H9 (cell line): ENCODE measurements around the gene SIPA1L3. TPM values are rescaled to one million over a fixed set of nuclear protein-coding genes. Genes with fewer than 3 reads are reported as not detected.

ENCODE experiments used
- DNase-seq: peaks from one replicate; pipeline ENCODE4 v3.0.0-alpha.2; 2017
- H2AFZ ChIP-seq: one replicate; pipeline ENCODE4 v1.6.1; 2013; ENCODE audit warnings: mild to moderate bottlenecking, low read length, control low read depth, moderate library complexity
- H2AK5ac ChIP-seq: 2 replicates; pipeline ENCODE4 v1.6.1; 2013; ENCODE audit warnings: low read length, control low read depth, mixed read lengths; ENCODE audit not compliant: insufficient read length
- H2BK120ac ChIP-seq: one replicate; pipeline ENCODE4 v1.6.1; 2013; ENCODE audit warnings: low read depth, mild to moderate bottlenecking, low read length, control low read depth, inconsistent platforms; ENCODE audit not compliant: poor library complexity, severe bottlenecking
- H2BK12ac ChIP-seq: 2 replicates; pipeline ENCODE4 v1.6.1; 2013; ENCODE audit warnings: low read length, control low read depth, mixed read lengths, low read depth; ENCODE audit not compliant: insufficient read length
- H2BK15ac ChIP-seq: 2 replicates; pipeline ENCODE4 v1.6.1; 2013; ENCODE audit warnings: low read depth, low read length, control low read depth
- H2BK20ac ChIP-seq: one replicate; pipeline ENCODE4 v1.6.1; 2013; ENCODE audit warnings: low read depth, mild to moderate bottlenecking, low read length, control low read depth, inconsistent platforms; ENCODE audit not compliant: poor library complexity, severe bottlenecking
- H2BK5ac ChIP-seq: 2 replicates; pipeline ENCODE4 v1.6.1; 2013; ENCODE audit warnings: low read length, control low read depth, mixed read lengths; ENCODE audit not compliant: insufficient read length
- H3K14ac ChIP-seq: 2 replicates; pipeline ENCODE4 v1.6.1; 2013; ENCODE audit warnings: low read length, control low read depth; ENCODE audit not compliant: insufficient read depth
- H3K18ac ChIP-seq: 2 replicates; pipeline ENCODE4 v1.6.1; 2013; ENCODE audit warnings: low read depth, mild to moderate bottlenecking, mixed read lengths, low read length, control low read depth; ENCODE audit not compliant: insufficient read length
- H3K23ac ChIP-seq: 2 replicates; pipeline ENCODE4 v1.6.1; 2013; ENCODE audit warnings: low read length, control low read depth, mixed read lengths, low read depth; ENCODE audit not compliant: insufficient read length
- H3K23me2 ChIP-seq: 2 replicates; pipeline ENCODE4 v1.6.1; 2013; ENCODE audit warnings: low read depth, mild to moderate bottlenecking, mixed read lengths, low read length, control low read depth; ENCODE audit not compliant: insufficient read length, poor library complexity, severe bottlenecking
- H3K27ac ChIP-seq: 2 replicates; pipeline ENCODE4 v1.5.1; 2013; ENCODE audit warnings: low read length, control low read depth, mixed read lengths, low read depth; ENCODE audit not compliant: insufficient read length
- H3K27me3 ChIP-seq: 2 replicates; pipeline ENCODE4 v1.6.1; 2013; ENCODE audit warnings: low read length, control low read depth, inconsistent platforms; ENCODE audit not compliant: insufficient read depth
- H3K4ac ChIP-seq: 2 replicates; pipeline ENCODE4 v1.6.1; 2013; ENCODE audit warnings: low read depth, mild to moderate bottlenecking, control low read depth, inconsistent platforms, low read length, moderate library complexity
- H3K4me1 ChIP-seq: 2 replicates; pipeline ENCODE4 v1.6.1; 2013; ENCODE audit warnings: low read length, control low read depth, inconsistent platforms; ENCODE audit not compliant: insufficient read depth
- H3K4me2 ChIP-seq: 2 replicates; pipeline ENCODE4 v1.6.1; 2013; ENCODE audit warnings: low read length, control low read depth, mixed read lengths; ENCODE audit not compliant: insufficient read length, insufficient read depth
- H3K56ac ChIP-seq: 2 replicates; pipeline ENCODE4 v1.6.1; 2013; ENCODE audit warnings: low read depth, mild to moderate bottlenecking, mixed read lengths, low read length, control low read depth; ENCODE audit not compliant: insufficient read length
- H3K79me1 ChIP-seq: 2 replicates; pipeline ENCODE4 v1.6.1; 2013; ENCODE audit warnings: low read depth, mild to moderate bottlenecking, moderate library complexity, low read length, control low read depth, inconsistent platforms; ENCODE audit not compliant: insufficient read depth, poor library complexity, severe bottlenecking
- H3K79me2 ChIP-seq: 2 replicates; pipeline ENCODE4 v1.6.1; 2013; ENCODE audit warnings: low read length, control low read depth, inconsistent platforms; ENCODE audit not compliant: insufficient read depth
- H3K9ac ChIP-seq: 2 replicates; pipeline ENCODE4 v1.6.1; 2013; ENCODE audit warnings: low read length, control low read depth, mixed read lengths; ENCODE audit not compliant: insufficient read length; ENCODE audit errors: extremely low read depth
- H3K9me3 ChIP-seq: one replicate; pipeline ENCODE4 v1.6.1; 2013; ENCODE audit warnings: low read depth, low read length, inconsistent platforms; ENCODE audit not compliant: control insufficient read depth
- H3T11ph ChIP-seq: one replicate; pipeline ENCODE4 v1.6.1; 2013; ENCODE audit warnings: mild to moderate bottlenecking, low read length, control low read depth, inconsistent platforms
- H4K20me1 ChIP-seq: one replicate; pipeline ENCODE4 v1.6.1; 2013; ENCODE audit not compliant: control insufficient read depth, insufficient read length, insufficient read depth
- H4K5ac ChIP-seq: 2 replicates; pipeline ENCODE4 v1.6.1; 2013; ENCODE audit warnings: low read depth, mild to moderate bottlenecking, mixed read lengths, low read length, control low read depth; ENCODE audit not compliant: insufficient read length
- H4K8ac ChIP-seq: replicated peaks from 2 replicates; pipeline ENCODE4 v1.6.1; 2013; ENCODE audit warnings: low read length, control low read depth, mixed read lengths, low read depth; ENCODE audit not compliant: insufficient read length
- H4K91ac ChIP-seq: 2 replicates; pipeline ENCODE4 v1.6.1; 2013; ENCODE audit warnings: low read depth, mild to moderate bottlenecking, moderate library complexity, mixed read lengths, low read length, control low read depth; ENCODE audit not compliant: insufficient read length
- H3K27ac Mint-ChIP-seq, 3 experiments: 2 replicates in 2 of 3; 3 replicates in 1 of 3; pipeline ENCODE4 v1.8.0; 2020 to 2021; ENCODE audit warnings: mixed read lengths in 3 of 3, mild to moderate bottlenecking in 1 of 3, moderate library complexity in 1 of 3
- H3K27me3 Mint-ChIP-seq: 2 replicates; pipeline ENCODE4 v1.8.0; 2021; ENCODE audit warnings: low read depth, mild to moderate bottlenecking, moderate library complexity, mixed read lengths
- H3K36me3 Mint-ChIP-seq, 3 experiments: 2 replicates in 2 of 3; 3 replicates in 1 of 3; pipeline ENCODE4 v1.8.0; 2020 to 2021; ENCODE audit warnings: low read depth in 3 of 3, mixed read lengths in 3 of 3; ENCODE audit not compliant: insufficient read depth in 1 of 3
- H3K4me1 Mint-ChIP-seq, 2 experiments: 2 replicates each; pipeline ENCODE4 v1.8.0; 2020; ENCODE audit warnings: mixed read lengths in 2 of 2
- H3K4me3 Mint-ChIP-seq, 2 experiments: 2 replicates in 1 of 2; 3 replicates in 1 of 2; pipeline ENCODE4 v1.8.0; 2020 to 2021; ENCODE audit warnings: mild to moderate bottlenecking in 2 of 2, mixed read lengths in 2 of 2, moderate library complexity in 1 of 2
- H3K9me3 Mint-ChIP-seq, 2 experiments: 2 replicates in 1 of 2; 3 replicates in 1 of 2; pipeline ENCODE4 v1.8.0; 2020; ENCODE audit warnings: mild to moderate bottlenecking in 2 of 2, mixed read lengths in 2 of 2, moderate library complexity in 1 of 2
- WGBS: extraction: QIAGEN DNeasy Blood & Tissue Kit; methylation state at CpG from one replicate; pipeline ENCODE4 v1.1.7; 2013; ENCODE audit warnings: missing lambda C conversion rate, low lambda C conversion rate, mixed read lengths; ENCODE audit not compliant: insufficient read length; ENCODE audit errors: extremely low coverage; 5-methylcytosine and 5-hydroxymethylcytosine counted together
- total RNA-seq: library from RNA; stranded (reverse); gene quantifications from 2 replicates; pipeline ENCODE4 v1.2.1, GENCODE V29; 2021
- TF ChIP-seq, protein P1 (sequence below): fragments of 200-600 bp; sonication (generic); conservative IDR thresholded peaks from 3 replicates; pipeline ENCODE4 v1.8.0; 2021; ENCODE audit warnings: antibody characterized with exemption, mild to moderate bottlenecking

SIPA1L3 gene
- total RNA-seq, 1 experiment from 2014 or later: 40.1 TPM

DNA sequence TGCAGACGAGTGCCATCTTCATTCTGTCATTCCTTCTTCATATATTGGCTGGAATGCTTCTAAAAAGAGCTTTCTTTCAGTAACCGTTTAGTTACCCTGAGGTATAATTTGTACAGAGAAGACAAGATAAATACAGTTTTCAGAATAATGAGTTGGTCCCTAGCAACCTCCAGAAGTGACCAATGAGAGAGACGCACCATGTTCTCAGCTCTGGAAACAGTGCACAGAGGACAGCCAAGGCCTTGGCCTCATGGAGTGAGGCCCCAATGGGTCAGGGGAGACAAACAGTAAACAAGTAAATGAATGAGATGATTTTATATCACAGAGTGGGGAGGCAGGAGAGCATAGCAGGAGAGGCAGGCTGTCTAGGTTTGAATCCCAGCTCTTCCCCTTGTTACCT is 226.3 kb downstream of the SIPA1L3 start:
- Mint-ChIP-seq H3K27me3 (no peaks in the 10 kb centered on the region), H3K27ac (no peak overlapping the region; a peak in 2 of 7 replicates), H3K4me1 (peaks cover 10 to 19% of the 10 kb centered on the region in 2 experiments), H3K36me3 (peaks cover 7 to 15% (median 15%) of the 10 kb centered on the region in 3 experiments; a peak in 6 of 7 replicates), H3K4me3 (no peak overlapping the region), H3K9me3 (no peaks in the 10 kb centered on the region)
- H3K4me1 ChIP-seq: no peaks in the 10 kb centered on the region
- H3K9me3 ChIP-seq: no peaks in the 10 kb centered on the region
- no peak overlapping the region for H3K4ac ChIP-seq
- no peaks in the 10 kb centered on the region for H3K79me1 ChIP-seq
- no peak overlapping the region for H2BK20ac ChIP-seq
- H2AK5ac ChIP-seq: no peak overlapping the region
- no peak overlapping the region for H2BK120ac ChIP-seq
- H2BK15ac ChIP-seq: no peak overlapping the region
- H3K56ac ChIP-seq: no peak overlapping the region
- H4K8ac ChIP-seq: no peak overlapping the region
- H3T11ph ChIP-seq: no peak overlapping the region
- H2AFZ ChIP-seq: no peak overlapping the region
- H3K27ac ChIP-seq: no peak overlapping the region
- H4K5ac ChIP-seq: no peak overlapping the region
- no peak overlapping the region for H3K9ac ChIP-seq
- no CpG with 5 or more reads among the region's 3 CpGs for WGBS
- no peak overlapping the region for H3K4me2 ChIP-seq
- TF ChIP-seq, protein P1, sequence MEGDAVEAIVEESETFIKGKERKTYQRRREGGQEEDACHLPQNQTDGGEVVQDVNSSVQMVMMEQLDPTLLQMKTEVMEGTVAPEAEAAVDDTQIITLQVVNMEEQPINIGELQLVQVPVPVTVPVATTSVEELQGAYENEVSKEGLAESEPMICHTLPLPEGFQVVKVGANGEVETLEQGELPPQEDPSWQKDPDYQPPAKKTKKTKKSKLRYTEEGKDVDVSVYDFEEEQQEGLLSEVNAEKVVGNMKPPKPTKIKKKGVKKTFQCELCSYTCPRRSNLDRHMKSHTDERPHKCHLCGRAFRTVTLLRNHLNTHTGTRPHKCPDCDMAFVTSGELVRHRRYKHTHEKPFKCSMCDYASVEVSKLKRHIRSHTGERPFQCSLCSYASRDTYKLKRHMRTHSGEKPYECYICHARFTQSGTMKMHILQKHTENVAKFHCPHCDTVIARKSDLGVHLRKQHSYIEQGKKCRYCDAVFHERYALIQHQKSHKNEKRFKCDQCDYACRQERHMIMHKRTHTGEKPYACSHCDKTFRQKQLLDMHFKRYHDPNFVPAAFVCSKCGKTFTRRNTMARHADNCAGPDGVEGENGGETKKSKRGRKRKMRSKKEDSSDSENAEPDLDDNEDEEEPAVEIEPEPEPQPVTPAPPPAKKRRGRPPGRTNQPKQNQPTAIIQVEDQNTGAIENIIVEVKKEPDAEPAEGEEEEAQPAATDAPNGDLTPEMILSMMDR: no peak
- H3K23me2 ChIP-seq: no peaks in the 10 kb centered on the region
- no peak for DNase-seq
- H2BK12ac ChIP-seq: no peak overlapping the region
- H4K20me1 ChIP-seq: peaks cover 2% of the 10 kb centered on the region
- H3K18ac ChIP-seq: no peak overlapping the region
- no peak overlapping the region for H3K14ac ChIP-seq
- no peaks in the 10 kb centered on the region for H3K79me2 ChIP-seq
- H3K27me3 ChIP-seq: no peaks in the 10 kb centered on the region
- no peak overlapping the region for H3K23ac ChIP-seq
- H4K91ac ChIP-seq: no peak overlapping the region
- H2BK5ac ChIP-seq: no peak overlapping the region
